Measurements from ENCODE around the gene COL15A1.

- TF ChIP-seq CTCF (IDR thresholded peaks at IDR 0.05) (no peak), POLR2A (IDR thresholded peaks at IDR 0.05; ENCODE audit: low read depth) (no peak)
These were observed 90.4 kb downstream of the COL15A1 start for GRCh38 chr9:99034149-99034548.

Data from esophagus muscularis mucosa (tissue), 3 donors.